Loucy (cell line): ENCODE measurements around the gene AQP3.

Experiments
- EZH2phosphoT487 ChIP-seq: fragments of 200-600 bp; IDR thresholded peaks from 2 replicates; pipeline ENCODE4 v1.6.1; 2018; ENCODE audit warnings: antibody characterized with exemption, mild to moderate bottlenecking, moderate library complexity, borderline replicate concordance
- TF ChIP-seq, protein P1 (sequence below): fragments of 200-600 bp; sonication (generic); conservative IDR thresholded peaks from 2 replicates; pipeline ENCODE4 v1.5.1; 2014; ENCODE audit warnings: mild to moderate bottlenecking, antibody characterized with exemption, low read length

DNA sequence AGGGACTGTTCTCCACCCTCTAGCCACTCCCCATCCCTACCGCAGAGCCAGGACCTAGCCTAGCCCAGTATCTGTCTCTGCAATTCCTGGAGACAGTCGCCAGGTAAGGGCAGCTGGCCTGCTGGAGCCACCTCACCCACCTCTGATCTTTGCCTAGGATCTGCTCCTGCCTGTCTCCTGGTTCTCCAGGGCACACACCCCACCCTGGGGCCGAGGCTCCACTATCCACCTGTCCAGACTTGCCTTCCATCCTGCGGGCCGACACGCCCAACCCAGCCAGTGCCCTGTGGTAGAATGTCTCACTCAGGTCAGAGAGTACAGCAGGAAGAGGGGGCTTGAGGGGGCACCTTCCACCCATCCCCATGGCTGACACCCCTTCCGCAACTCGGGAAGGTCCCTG is 29.3 kb downstream of the AQP3 start:
- TF ChIP-seq, protein P1, sequence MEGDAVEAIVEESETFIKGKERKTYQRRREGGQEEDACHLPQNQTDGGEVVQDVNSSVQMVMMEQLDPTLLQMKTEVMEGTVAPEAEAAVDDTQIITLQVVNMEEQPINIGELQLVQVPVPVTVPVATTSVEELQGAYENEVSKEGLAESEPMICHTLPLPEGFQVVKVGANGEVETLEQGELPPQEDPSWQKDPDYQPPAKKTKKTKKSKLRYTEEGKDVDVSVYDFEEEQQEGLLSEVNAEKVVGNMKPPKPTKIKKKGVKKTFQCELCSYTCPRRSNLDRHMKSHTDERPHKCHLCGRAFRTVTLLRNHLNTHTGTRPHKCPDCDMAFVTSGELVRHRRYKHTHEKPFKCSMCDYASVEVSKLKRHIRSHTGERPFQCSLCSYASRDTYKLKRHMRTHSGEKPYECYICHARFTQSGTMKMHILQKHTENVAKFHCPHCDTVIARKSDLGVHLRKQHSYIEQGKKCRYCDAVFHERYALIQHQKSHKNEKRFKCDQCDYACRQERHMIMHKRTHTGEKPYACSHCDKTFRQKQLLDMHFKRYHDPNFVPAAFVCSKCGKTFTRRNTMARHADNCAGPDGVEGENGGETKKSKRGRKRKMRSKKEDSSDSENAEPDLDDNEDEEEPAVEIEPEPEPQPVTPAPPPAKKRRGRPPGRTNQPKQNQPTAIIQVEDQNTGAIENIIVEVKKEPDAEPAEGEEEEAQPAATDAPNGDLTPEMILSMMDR: no peak
- TF ChIP-seq EZH2phosphoT487: no peak
